ENCODE results near the gene IL36RN.

- TF ChIP-seq POLR2A (IDR thresholded peaks at IDR 0.05) (no peak), CTCF (IDR thresholded peaks at IDR 0.05) (no peak)
Observed at GRCh38 chr2:113112871-113113270, 53.9 kb downstream of the IL36RN start.

All from heart left ventricle (tissue), 13 donors.